ENCODE data around the gene SULT2A1. TPM values are rescaled to one million over a fixed set of nuclear protein-coding genes. Genes with fewer than 3 reads are reported as not detected.

SULT2A1 gene
- total and polyA plus RNA-seq, 2 of the 4 experiments (the other 2 are of a cell fraction): not detected

- in situ Hi-C loops (cut with MboI; ENCODE audit: low sequenced_read_pairs) (loop anchor here (10.0 kb wide), 1 partner anchor 90 kb away; no protein-coding TSS in a partner anchor), intact Hi-C loops (cut with micrococcal nuclease) (no loop called here), dilution Hi-C loops (cut with HindIII; ENCODE audit: low sequenced_read_pairs, unreplicated experiment) (no loop called here)
- Histone ChIP-seq H3K9me3 (ENCODE audit: control insufficient read depth, insufficient read depth, low read length) (0 out of 2 replicates have a peak, but pooled peaks cover 3% of the 10 kb centered on the region), H4K8ac (ENCODE audit: low read depth in 2 of 2, low read length in 2 of 2) (no peak overlapping the region), H2AFZ (replicated peaks; ENCODE audit: low read length, poor library complexity) (no peak overlapping the region), H4K5ac (ENCODE audit: low read depth, low read length) (no peak overlapping the region), H2AK9ac (replicated peaks; ENCODE audit: low read depth, low read length, poor library complexity) (no peak overlapping the region), H3K14ac (replicated peaks; ENCODE audit: low read depth, low read length) (no peak overlapping the region), H3K4ac (ENCODE audit: low read depth, low read length) (no peak overlapping the region), H3K27me3 (ENCODE audit: control insufficient read depth, insufficient read depth, low read length) (no peaks in the 10 kb centered on the region), H3K56ac (ENCODE audit: extremely low read depth, insufficient read depth, low read length) (no peak overlapping the region), H3K36me3 (ENCODE audit: control insufficient read depth, insufficient read depth, low read length) (no peaks in the 10 kb centered on the region), H2AK5ac (ENCODE audit: low read depth, low read length) (no peak overlapping the region), H3K9me1 (ENCODE audit: insufficient read depth, low read length) (no peaks in the 10 kb centered on the region), H3K23ac (ENCODE audit: low read depth, low read length) (no peak overlapping the region), H3K4me1 (ENCODE audit: control insufficient read depth, insufficient read depth, low read length) (no peaks in the 10 kb centered on the region), H4K91ac (ENCODE audit: insufficient read depth, low read depth, low read length) (no peak overlapping the region), H3K9ac (ENCODE audit: low read depth, low read length) (no peak overlapping the region), H4K20me1 (ENCODE audit: insufficient read depth, low read length) (no peaks in the 10 kb centered on the region), H2BK5ac (ENCODE audit: low read depth, low read length, poor library complexity, severe bottlenecking) (no peak overlapping the region), H2BK15ac (ENCODE audit: low read depth, low read length) (no peak overlapping the region), H2BK20ac (ENCODE audit: low read depth, low read length) (no peak overlapping the region), H2BK120ac (ENCODE audit: low read depth, low read length) (no peak overlapping the region), H3K4me2 (ENCODE audit: low read depth, low read length) (no peak overlapping the region), H3K4me3 (ENCODE audit: insufficient read depth, low read depth, low read length) (no peak overlapping the region), H3K18ac (ENCODE audit: low read depth, low read length) (no peak overlapping the region), H3K27ac (ENCODE audit: insufficient read depth, low read length) (no peak overlapping the region), H3K79me1 (ENCODE audit: low read depth in 1 of 2, low read length in 2 of 2) (no peaks in the 10 kb centered on the region)
- TF ChIP-seq MXI1 (IDR thresholded peaks at IDR 0.05; ENCODE audit: borderline replicate concordance, low read depth, low read length): no peak
- TF ChIP-seq NFE2L2 (IDR thresholded peaks at IDR 0.05; ENCODE audit: low read depth, low read length): peak; percentile 85
- TF ChIP-seq MAFK (IDR thresholded peaks at IDR 0.05; ENCODE audit: low read depth, low read length): peak; percentile 99
- no peak for TF ChIP-seq FOS (IDR thresholded peaks at IDR 0.05; ENCODE audit: low read depth, low read length)
- 65% methylated on average over 3 of the region's 5 CpGs; no CpG with 5 or more reads in 1 of the 2 experiments for WGBS, 2 experiments (ENCODE audit: extremely low coverage in 2 of 2, insufficient read length in 1 of 2)
- no TSS peak for BruUV-seq (replicated peaks)
- ChIA-PET POLR2A (ENCODE audit: unreplicated experiment) (no interaction called here), CTCF (no interaction called here)
- DNase-seq (no peak), ATAC-seq (ENCODE audit: low read depth) (no peak)
These were observed 9.2 kb upstream of the SULT2A1 start for GRCh38 chr19:47895165-47895782.

Data from IMR-90 (cell line).